Activated CD4-positive, alpha-beta T cell treated with anti-CD3 and anti-CD28 coated beads, Interleukin-2, amount 10 ng/mL, durations not matched to agents 7 days and 5 days (primary cell): ENCODE results near the gene ZBTB1. TPM values are rescaled to one million over a fixed set of nuclear protein-coding genes. Genes with fewer than 3 reads are reported as not detected.
"Not testable (repeated sequence)": the region's sequence is repeated elsewhere in the genome, so short reads cannot be mapped to it uniquely, and the experiment has no call there.

Source experiments
- CTCF ChIA-PET: fragments of 350-600 bp; sonication (Branson Sonifier 250); formaldehyde crosslinking; loops from one replicate; lab custom pipeline; 2021; ENCODE audit warnings: antibody characterized with exemption; lab: Charles Lee
- POLR2A ChIA-PET: fragments of 350-600 bp; sonication (Branson Sonifier 250); formaldehyde crosslinking; loops from one replicate; lab custom pipeline; 2021; ENCODE audit warnings: antibody characterized with exemption; lab: Charles Lee
- DNase-seq: peaks from one replicate; pipeline ENCODE4 v3.0.0-alpha.2; 2020
- H3K27ac Mint-ChIP-seq: one replicate; pipeline ENCODE4 v1.8.0; 2021; ENCODE audit warnings: mild to moderate bottlenecking, moderate library complexity, mixed read lengths
- H3K27me3 Mint-ChIP-seq: one replicate; pipeline ENCODE4 v1.8.0; 2021; ENCODE audit warnings: mixed read lengths
- H3K36me3 Mint-ChIP-seq: one replicate; pipeline ENCODE4 v1.8.0; 2021; ENCODE audit warnings: low read depth, mixed read lengths
- H3K4me1 Mint-ChIP-seq: one replicate; pipeline ENCODE4 v1.8.0; 2021; ENCODE audit warnings: mixed read lengths
- H3K4me3 Mint-ChIP-seq: one replicate; pipeline ENCODE4 v1.8.0; 2021; ENCODE audit warnings: mild to moderate bottlenecking, moderate library complexity, mixed read lengths
- H3K9me3 Mint-ChIP-seq: one replicate; pipeline ENCODE4 v1.8.0; 2021; ENCODE audit warnings: mixed read lengths
- total RNA-seq, 2 experiments: library from RNA; stranded (reverse); gene quantifications; one replicate each; pipeline ENCODE4 v1.2.3, GENCODE V29; 2021

The ZBTB1 gene
- total RNA-seq, 2 experiments from 2014 or later, result 66.7 to 71.1 TPM

- Mint-ChIP-seq H3K36me3 (peaks cover 20% of the 10 kb centered on the region), H3K27ac (peak overlapping the region; percentile 44), H3K4me1 (peaks cover 33% of the 10 kb centered on the region), H3K4me3 (peak overlapping the region; percentile 90), H3K27me3 (peaks cover 50% of the 10 kb centered on the region), H3K9me3 (peaks cover 8% of the 10 kb centered on the region)
- CTCF ChIA-PET, result interaction anchor here (0.6 to 2.2 kb wide), 5 partner anchors 9 to 94 kb away, joined by 3 to 5 read pairs (median 4); no protein-coding TSS in a partner anchor
- POLR2A ChIA-PET, result no interaction called here
- no peak for DNase-seq
Measured at GRCh38 chr14:64541972-64542835, 37.6 kb downstream of the ZBTB1 start.

GRCh38 chr14:64542836-64543201, 38.2 kb downstream of the ZBTB1 start:
- Mint-ChIP-seq H3K36me3 (peaks cover 20% of the 10 kb centered on the region), H3K27me3 (peaks cover 50% of the 10 kb centered on the region), H3K9me3 (peaks cover 8% of the 10 kb centered on the region), H3K4me1 (peaks cover 33% of the 10 kb centered on the region), H3K4me3 (peak overlapping the region; percentile 90), H3K27ac (no peak overlapping the region)
- DNase-seq, result no peak
- ChIA-PET CTCF (interaction anchor here (0.6 to 2.2 kb wide), 3 partner anchors 16 to 94 kb away, joined by 3 to 5 read pairs (median 3); no protein-coding TSS in a partner anchor), POLR2A (no interaction called here)

DNA sequence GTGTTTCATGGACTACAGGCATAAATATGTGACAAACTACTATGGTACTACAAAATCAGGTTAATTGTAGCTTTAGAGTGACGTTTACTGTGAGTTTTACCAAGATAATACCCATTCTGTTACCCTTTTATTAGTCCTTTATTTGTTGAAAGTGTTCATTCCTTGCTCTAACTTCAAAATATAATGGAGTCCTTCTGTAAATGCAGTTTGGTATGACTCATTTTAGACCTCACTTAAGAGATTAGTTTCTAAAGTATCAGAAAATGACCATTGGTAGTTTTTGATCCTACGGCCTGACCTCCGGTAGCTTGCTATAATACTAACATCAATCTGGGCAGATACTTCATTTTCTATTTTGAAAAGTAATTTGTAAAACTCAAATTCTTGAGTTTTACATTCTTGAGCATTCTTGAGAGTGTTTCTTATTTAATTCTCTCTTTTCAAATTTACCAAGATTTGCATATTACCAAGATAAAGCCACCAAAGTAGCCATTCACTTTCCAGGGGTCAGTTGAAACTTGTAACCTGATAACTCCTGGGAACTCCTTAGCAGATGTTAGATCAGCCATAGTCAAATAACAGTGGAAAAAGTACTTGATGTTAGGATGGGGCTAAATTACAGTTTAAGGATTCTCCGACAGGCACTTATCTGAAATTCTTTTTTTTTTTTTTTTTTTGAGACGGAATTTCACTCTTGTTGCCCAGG, 40.2 kb downstream of the ZBTB1 start:
- peaks cover 36% of the 10 kb centered on the region for H3K4me1 Mint-ChIP-seq
- ChIA-PET CTCF (interaction anchor here (0.7 kb wide), 1 partner anchor 222 kb away, joined by 3 read pairs; no protein-coding TSS in a partner anchor), POLR2A (no interaction called here)
- no peak overlapping the region for H3K4me3 Mint-ChIP-seq
- peaks cover 20% of the 10 kb centered on the region for H3K36me3 Mint-ChIP-seq
- DNase-seq, result no peak
- H3K9me3 Mint-ChIP-seq, result peaks cover 8% of the 10 kb centered on the region
- peaks cover 63% of the 10 kb centered on the region for H3K27me3 Mint-ChIP-seq
- H3K27ac Mint-ChIP-seq, result no peak overlapping the region

DNA sequence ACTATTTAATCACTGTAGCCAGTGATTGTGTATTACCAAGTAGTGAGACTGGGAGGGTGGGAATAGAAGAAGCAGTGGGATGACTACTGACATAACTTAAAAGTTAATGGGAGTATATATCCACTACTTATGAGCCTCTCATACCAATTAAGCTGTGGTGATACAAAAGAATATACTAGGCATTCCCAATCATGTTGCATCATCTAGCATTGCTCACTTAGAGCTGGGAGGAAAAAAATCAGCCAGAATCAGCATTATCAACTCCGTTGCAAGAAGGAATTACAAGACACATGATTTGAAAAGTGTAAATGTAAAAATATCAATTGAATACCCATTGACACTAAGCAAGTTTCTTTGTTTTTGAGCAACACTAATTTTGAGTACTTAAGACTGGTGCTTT, 44.4 kb downstream of the ZBTB1 start:
- POLR2A ChIA-PET, result no interaction called here
- Mint-ChIP-seq H3K27me3 (peaks cover 48% of the 10 kb centered on the region), H3K4me1 (peaks cover 15% of the 10 kb centered on the region), H3K4me3 (peak overlapping the region; percentile 9), H3K36me3 (no peaks in the 10 kb centered on the region), H3K9me3 (no peaks in the 10 kb centered on the region), H3K27ac (no peak overlapping the region)
- DNase-seq, result no peak
- CTCF ChIA-PET, result no interaction called here

DNA sequence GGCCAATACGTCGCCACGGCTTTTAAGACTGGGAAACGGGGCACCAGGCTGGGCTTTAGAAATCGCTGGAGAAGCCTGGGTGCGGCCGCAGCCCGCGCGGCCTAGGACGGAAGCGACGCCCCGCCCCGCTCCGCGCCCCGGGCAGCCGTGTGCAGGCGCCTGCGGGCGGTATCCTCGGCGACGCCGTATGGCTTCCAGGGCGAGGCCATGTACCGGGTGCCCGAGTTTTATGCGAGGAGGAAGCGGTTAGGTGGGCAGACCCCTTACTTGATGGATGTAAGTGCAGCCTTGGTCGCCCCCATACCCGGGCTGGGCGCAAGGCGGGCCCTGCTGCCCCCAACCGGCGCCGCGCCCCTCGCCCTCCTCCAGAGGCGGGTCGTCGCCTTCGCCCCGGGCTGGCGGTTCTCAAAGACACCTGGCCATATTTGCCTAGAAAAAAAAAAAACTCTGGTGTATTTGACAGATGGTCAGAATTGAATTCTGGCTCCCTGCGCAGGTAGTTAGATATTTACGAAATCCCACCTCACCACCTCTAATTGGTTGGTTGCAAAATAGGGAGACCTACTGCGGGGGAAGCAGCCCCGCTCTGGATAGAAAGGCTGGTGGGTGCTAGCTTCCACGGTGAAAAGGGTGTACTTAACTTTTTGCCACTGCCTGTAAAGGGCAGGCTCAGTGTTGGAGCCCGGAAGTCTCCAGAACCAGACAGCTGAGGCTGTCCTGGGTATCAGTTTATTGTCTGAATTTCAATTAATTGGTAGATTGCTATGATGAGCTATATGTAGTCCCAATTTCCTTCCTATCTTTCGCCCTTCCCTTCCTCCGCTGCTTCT, 45.4 kb downstream of the ZBTB1 start, which contains the start of gene PPP1R36:
PPP1R36 (plus strand) TSS at position 171 of the 830 bp plus-strand sequence; CDS start at position 208, 37 bp downstream.
- Mint-ChIP-seq H3K27me3 (peaks cover 43% of the 10 kb centered on the region), H3K36me3 (no peaks in the 10 kb centered on the region), H3K9me3 (no peaks in the 10 kb centered on the region), H3K4me1 (peaks cover 15% of the 10 kb centered on the region), H3K27ac (no peak within 1 kb of the TSS), H3K4me3 (peak within 1 kb of the TSS; percentile 35)
- CTCF ChIA-PET, result interaction anchor here (0.6 to 1.7 kb wide), 4 partner anchors 8 to 26 kb away, joined by 3 to 7 read pairs (median 4); partner anchors contain the start of gene HSPA2
- POLR2A ChIA-PET, result no interaction called here
- peak; percentile 44 for DNase-seq

DNA sequence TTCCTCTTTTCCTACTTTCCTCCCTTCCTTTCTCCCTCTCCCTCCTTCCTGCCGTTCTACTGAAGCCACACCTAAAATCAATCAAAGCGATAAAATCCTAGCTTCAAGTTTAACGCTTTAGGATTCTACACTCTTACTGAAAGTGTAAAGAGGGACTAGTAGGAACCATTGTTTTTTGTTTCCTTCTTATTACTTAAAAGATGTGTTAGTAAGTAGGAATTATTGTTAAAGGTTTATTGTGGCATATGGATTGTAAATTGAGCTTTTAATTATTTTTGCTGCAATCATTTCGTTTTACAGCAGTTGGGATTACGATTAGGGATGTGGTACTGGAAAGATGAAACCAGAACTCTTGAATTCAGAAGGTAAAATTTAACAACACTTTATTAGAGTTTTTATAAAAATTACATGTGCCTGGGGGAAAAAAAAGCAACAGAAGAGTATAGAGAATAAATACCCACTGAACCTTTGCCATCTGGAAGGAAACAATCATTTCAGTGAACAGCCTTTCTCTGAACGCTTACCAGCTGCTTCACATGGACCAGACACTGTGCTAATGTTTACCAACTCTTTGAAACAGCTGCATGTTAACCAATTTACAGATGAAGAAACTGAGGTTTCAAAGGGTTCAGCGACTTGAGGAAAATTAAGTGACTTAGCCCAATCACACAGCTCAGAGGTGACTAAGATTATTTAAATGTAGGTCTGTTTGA, 46.2 kb downstream of the ZBTB1 start:
- H3K4me1 Mint-ChIP-seq, result peaks cover 15% of the 10 kb centered on the region
- POLR2A ChIA-PET, result no interaction called here

DNA sequence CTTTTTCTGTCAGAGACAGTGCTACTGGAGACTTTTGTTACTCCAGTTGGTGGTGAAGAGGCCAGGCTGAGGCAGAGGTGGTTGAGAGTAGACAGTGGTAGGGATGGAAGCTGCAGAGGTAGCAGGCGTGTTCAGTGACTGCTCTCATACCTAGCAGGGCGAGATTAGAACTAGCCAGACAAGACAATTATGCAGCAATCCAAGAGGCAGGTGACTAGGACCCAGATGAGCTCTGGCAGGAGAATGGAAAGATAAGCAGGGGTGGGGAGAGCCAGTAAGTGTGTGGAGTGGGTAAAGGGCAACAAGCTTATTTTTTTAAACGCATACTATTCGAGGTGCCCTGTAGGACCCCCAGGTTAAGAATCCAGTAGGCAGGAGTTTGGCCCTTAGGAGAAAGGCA, 50.0 kb downstream of the ZBTB1 start:
- ChIA-PET POLR2A (no interaction called here), CTCF (no interaction called here)
- H3K4me1 Mint-ChIP-seq, result peaks cover 9% of the 10 kb centered on the region
- H3K36me3 Mint-ChIP-seq, result no peaks in the 10 kb centered on the region
- H3K9me3 Mint-ChIP-seq, result no peaks in the 10 kb centered on the region
- DNase-seq, result no peak
- peaks cover 28% of the 10 kb centered on the region for H3K27me3 Mint-ChIP-seq
- H3K4me3 Mint-ChIP-seq, result no peak overlapping the region
- no peak overlapping the region for H3K27ac Mint-ChIP-seq

More for the DNA sequence above, 46.2 kb downstream of the ZBTB1 start:
- no peak for DNase-seq
- CTCF ChIA-PET, result interaction anchor here (0.6 to 1.7 kb wide), 4 partner anchors 9 to 25 kb away, joined by 3 to 7 read pairs (median 4); partner anchors contain the start of gene HSPA2
- H3K9me3 Mint-ChIP-seq, result no peaks in the 10 kb centered on the region
- no peak overlapping the region for H3K27ac Mint-ChIP-seq
- H3K36me3 Mint-ChIP-seq, result no peaks in the 10 kb centered on the region
- H3K27me3 Mint-ChIP-seq, result peaks cover 43% of the 10 kb centered on the region
- H3K4me3 Mint-ChIP-seq, result no peak overlapping the region

DNA sequence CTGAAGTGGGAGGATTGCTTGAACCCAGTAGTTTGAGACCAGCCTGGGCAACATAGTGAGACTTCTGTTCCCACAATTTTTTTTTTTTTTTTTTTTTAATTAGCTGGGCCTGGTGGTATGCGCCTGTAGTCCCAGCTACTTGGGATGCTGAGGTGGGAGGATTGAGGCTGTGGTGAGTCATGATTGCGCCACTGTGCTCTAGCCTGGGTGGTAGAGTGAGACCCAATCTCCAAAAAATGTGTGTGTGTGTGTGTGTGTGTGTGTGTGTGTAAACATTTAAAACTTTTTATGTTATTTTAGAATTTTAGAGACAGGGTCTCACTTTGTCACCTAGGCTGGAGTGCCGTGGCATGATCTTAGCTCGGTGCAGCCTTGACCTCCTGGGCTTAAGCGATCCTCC, 52.0 kb downstream of the ZBTB1 start:
- Mint-ChIP-seq H3K4me3 (no peak overlapping the region), H3K27ac (no peak overlapping the region), H3K27me3 (peaks cover 12% of the 10 kb centered on the region), H3K9me3 (no peaks in the 10 kb centered on the region), H3K36me3 (no peaks in the 10 kb centered on the region), H3K4me1 (peaks cover 10% of the 10 kb centered on the region)
- POLR2A ChIA-PET, result no interaction called here
- no peak for DNase-seq
- CTCF ChIA-PET, result no interaction called here

- H3K27ac Mint-ChIP-seq, H3K36me3 Mint-ChIP-seq, H3K27me3 Mint-ChIP-seq, DNase-seq, H3K9me3 Mint-ChIP-seq, H3K4me3 Mint-ChIP-seq, POLR2A ChIA-PET: not testable (repeated sequence)
- H3K4me1 Mint-ChIP-seq, result peaks cover 12% of the 10 kb centered on the region
- CTCF ChIA-PET, result interaction anchor here (1.1 kb wide), 1 partner anchor 15 kb away, joined by 3 read pairs; no protein-coding TSS in a partner anchor
Measured at GRCh38 chr14:64558216-64558615, 53.6 kb downstream of the ZBTB1 start.

GRCh38 chr14:64561631-64562030, 57.1 kb downstream of the ZBTB1 start:
- peaks cover 12% of the 10 kb centered on the region for H3K4me1 Mint-ChIP-seq
- CTCF ChIA-PET, result interaction anchor here (0.9 to 2.2 kb wide), 4 partner anchors 9 to 75 kb away, joined by 3 to 8 read pairs (median 4); no protein-coding TSS in a partner anchor

GRCh38 chr14:64562436-64562835, 57.9 kb downstream of the ZBTB1 start:
- Mint-ChIP-seq H3K27me3 (peaks cover 13% of the 10 kb centered on the region), H3K9me3 (no peaks in the 10 kb centered on the region), H3K27ac (no peak overlapping the region), H3K4me3 (no peak overlapping the region), H3K4me1 (peaks cover 12% of the 10 kb centered on the region), H3K36me3 (no peaks in the 10 kb centered on the region)
- ChIA-PET CTCF (interaction anchor here (1.3 to 1.5 kb wide), 2 partner anchors 10 kb away, joined by 4 to 5 read pairs; no protein-coding TSS in a partner anchor), POLR2A (no interaction called here)
- no peak for DNase-seq

More at GRCh38 chr14:64561631-64562030, 57.1 kb downstream of the ZBTB1 start:
- Mint-ChIP-seq H3K9me3 (no peaks in the 10 kb centered on the region), H3K36me3 (no peaks in the 10 kb centered on the region), H3K27me3 (peaks cover 10% of the 10 kb centered on the region), H3K4me3 (no peak overlapping the region), H3K27ac (no peak overlapping the region)
- DNase-seq, result no peak
- POLR2A ChIA-PET, result no interaction called here
